Measurements from ENCODE around the gene NEK6. TPM values are rescaled to one million over a fixed set of nuclear protein-coding genes. Genes with fewer than 3 reads are reported as not detected.

The NEK6 gene
- polyA plus RNA-seq, 6 donors from 2014 or later: 4.5 to 15.2 (median 8.0) TPM

DNA sequence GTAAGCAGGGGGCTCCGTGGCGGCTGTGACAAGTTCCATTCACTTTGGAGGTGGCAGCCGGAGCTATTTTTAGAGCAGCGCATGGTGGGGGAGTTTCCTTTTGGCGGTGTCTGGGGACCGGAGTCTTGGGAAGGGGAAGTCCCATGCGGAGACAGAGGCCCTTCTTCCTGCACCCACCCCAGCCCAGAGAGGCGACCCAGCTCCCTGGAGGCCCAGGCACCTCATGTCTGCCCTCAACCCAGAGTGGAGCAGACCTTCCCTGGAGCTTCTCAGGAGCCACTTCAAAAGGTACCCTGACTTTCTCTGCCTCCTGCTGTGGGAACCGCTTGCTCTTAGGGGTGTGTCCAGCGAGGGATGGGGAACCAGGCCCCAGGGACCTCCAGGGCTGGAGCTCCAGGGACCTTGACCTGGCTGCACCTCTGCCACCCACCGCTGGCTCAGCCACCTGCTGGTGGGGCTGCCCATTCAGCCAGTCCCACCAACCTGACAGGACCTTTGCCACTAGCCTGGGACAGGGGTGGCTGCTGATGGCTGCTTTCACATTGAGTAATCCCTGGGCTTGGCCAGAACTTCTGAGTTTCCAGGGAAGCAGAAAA lies 34.1 kb downstream of the NEK6 start:
- no peaks in the 10 kb centered on the region for H3K27me3 Mint-ChIP-seq
- H3K9me3 Mint-ChIP-seq: peaks cover 0 to 2% (median 0%) of the 10 kb centered on the region in 7 donors
- ATAC-seq (ENCODE audit: low read depth in 2 of 2) (peak; percentile 33 to 51), DNase-seq (peak; percentile 68)
- peak overlapping the region; percentile 22 to 83 (median 68) for H3K4me3 Mint-ChIP-seq
- H3K27ac Mint-ChIP-seq: peak overlapping the region; percentile 87 to 97 (median 95)
- H3K4me1 Mint-ChIP-seq: peaks cover 47 to 93% (median 83%) of the 10 kb centered on the region in 3 donors
- no peaks in the 10 kb centered on the region for H3K36me3 Mint-ChIP-seq

GRCh38 chr9:124292696-124293593 lies 35.2 kb downstream of the NEK6 start:
- no peaks in the 10 kb centered on the region for H3K36me3 Mint-ChIP-seq
- ATAC-seq (ENCODE audit: low read depth in 2 of 2) (no peak), DNase-seq (no peak)
- peaks cover 42 to 86% (median 72%) of the 10 kb centered on the region in 3 donors for H3K4me1 Mint-ChIP-seq
- H3K9me3 Mint-ChIP-seq: peaks cover 0 to 2% (median 0%) of the 10 kb centered on the region in 7 donors
- H3K4me3 Mint-ChIP-seq: peak overlapping the region in 6 of 8 donors; percentile 19 to 65 (median 56)
- peak overlapping the region; percentile 27 to 94 (median 87) for H3K27ac Mint-ChIP-seq
- H3K27me3 Mint-ChIP-seq: no peaks in the 10 kb centered on the region

- Mint-ChIP-seq H3K36me3 (no peaks in the 10 kb centered on the region), H3K4me3 (peak overlapping the region in 4 of 8 donors; percentile 15 to 68 (median 54)), H3K9me3 (peaks cover 0 to 2% (median 0%) of the 10 kb centered on the region in 7 donors), H3K4me1 (peaks cover 41 to 90% (median 79%) of the 10 kb centered on the region in 3 donors), H3K27ac (peak overlapping the region in 5 of 6 donors; percentile 20 to 87 (median 51)), H3K27me3 (no peaks in the 10 kb centered on the region)
- DNase-seq (no peak), ATAC-seq (ENCODE audit: low read depth in 2 of 2) (no peak)
These were observed 36.2 kb downstream of the NEK6 start for GRCh38 chr9:124293718-124294506.

DNA sequence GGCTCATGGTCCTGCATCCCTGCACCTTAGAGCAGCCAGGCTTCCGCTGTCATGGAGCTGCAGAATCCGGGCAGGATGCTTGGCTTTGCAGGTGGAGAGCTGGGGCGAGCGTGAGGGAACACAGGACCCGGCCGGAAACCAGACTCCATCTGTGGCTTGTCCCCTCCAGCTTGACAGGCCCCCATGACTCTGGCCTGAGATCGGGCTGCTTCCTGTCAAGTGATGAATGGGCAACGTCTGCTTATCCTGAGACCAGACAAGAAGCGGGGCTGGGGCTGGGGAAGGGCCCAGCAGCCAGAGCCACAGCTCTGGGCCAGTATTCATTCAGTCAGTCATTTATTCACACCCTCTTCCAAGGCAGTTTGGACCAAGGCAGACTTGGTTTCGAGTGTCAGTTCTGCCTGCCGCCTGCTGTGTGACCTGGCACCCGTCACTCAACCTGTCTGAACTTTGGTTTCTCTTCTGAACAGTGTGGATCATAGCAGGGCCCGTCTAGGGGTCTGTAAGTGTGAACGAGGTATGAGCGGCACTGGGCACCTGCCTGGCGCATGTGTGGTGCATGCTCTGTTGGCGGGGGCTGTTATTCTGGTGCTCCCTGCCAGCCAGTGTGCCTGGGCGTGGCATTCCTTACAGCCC lies 37.5 kb downstream of the NEK6 start:
- Mint-ChIP-seq H3K27ac (peak overlapping the region in 2 of 6 donors; percentile 50 to 51), H3K27me3 (no peaks in the 10 kb centered on the region), H3K9me3 (peaks cover 0 to 2% (median 0%) of the 10 kb centered on the region in 7 donors), H3K4me1 (peaks cover 48 to 90% (median 81%) of the 10 kb centered on the region in 3 donors), H3K36me3 (no peaks in the 10 kb centered on the region), H3K4me3 (peak overlapping the region in 5 of 8 donors; percentile 9 to 74 (median 22))
- ATAC-seq (ENCODE audit: low read depth in 2 of 2) (no peak), DNase-seq (no peak)

- peak overlapping the region in 2 of 6 donors; percentile 51 to 67 for H3K27ac Mint-ChIP-seq
- peaks cover 41 to 87% (median 75%) of the 10 kb centered on the region in 3 donors for H3K4me1 Mint-ChIP-seq
- H3K9me3 Mint-ChIP-seq: peaks cover 0 to 2% (median 0%) of the 10 kb centered on the region in 7 donors
- DNase-seq: no peak
- no peak overlapping the region for H3K4me3 Mint-ChIP-seq
- no peak for ATAC-seq (ENCODE audit: low read depth in 2 of 2)
- H3K27me3 Mint-ChIP-seq: no peaks in the 10 kb centered on the region
- H3K36me3 Mint-ChIP-seq: no peaks in the 10 kb centered on the region
These were observed 38.3 kb downstream of the NEK6 start for GRCh38 chr9:124296094-124296493.

DNA sequence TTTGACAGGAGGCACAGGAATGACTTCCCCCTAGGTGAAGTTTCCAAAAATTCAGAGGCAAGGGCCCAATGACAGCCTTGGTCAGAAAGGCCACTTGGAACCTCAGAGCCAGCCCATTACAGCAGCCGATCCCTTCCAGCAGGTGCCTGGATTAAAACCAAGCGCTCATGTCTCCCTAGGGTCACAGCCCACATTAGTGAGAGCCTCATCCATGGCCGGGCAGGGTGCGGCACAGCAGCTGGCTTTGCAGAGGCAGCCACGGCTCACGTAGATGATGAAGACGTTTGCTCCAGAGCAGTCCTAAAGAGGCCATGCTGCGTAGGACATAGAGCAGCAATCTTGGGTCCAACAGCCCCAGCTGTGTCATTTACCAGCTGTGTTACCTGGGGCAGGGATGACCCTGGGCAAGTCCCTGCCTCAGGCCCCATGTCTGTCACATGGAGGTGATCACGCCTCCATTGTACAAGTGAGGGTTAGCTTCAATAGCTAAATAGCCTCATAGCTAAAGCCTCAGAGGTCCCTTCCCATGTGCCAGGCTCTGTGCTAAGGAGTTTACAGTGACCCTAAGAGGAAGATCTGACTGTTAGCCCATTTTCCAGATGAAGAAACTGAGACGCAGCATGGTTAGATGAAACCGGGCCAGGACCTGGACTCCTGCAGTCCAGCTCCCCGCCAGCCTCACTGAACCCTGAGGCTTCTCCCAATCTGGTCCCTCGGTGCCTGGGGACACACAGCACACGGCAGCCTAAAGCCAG lies 39.2 kb downstream of the NEK6 start:
- no peak for ATAC-seq (ENCODE audit: low read depth in 2 of 2)
- H3K4me3 Mint-ChIP-seq: no peak overlapping the region
- H3K4me1 Mint-ChIP-seq: peaks cover 35 to 83% (median 66%) of the 10 kb centered on the region in 3 donors
- H3K9me3 Mint-ChIP-seq: peaks cover 0 to 2% (median 0%) of the 10 kb centered on the region in 7 donors
- H3K27ac Mint-ChIP-seq: peak overlapping the region in 1 of 6 donors; percentile 55
- no peak for DNase-seq
- no peaks in the 10 kb centered on the region for H3K36me3 Mint-ChIP-seq
- no peaks in the 10 kb centered on the region for H3K27me3 Mint-ChIP-seq

- H3K27me3 Mint-ChIP-seq: no peaks in the 10 kb centered on the region
- ATAC-seq (ENCODE audit: low read depth in 2 of 2) (no peak), DNase-seq (no peak)
- H3K9me3 Mint-ChIP-seq: peaks cover 0 to 2% (median 0%) of the 10 kb centered on the region in 7 donors
- H3K4me3 Mint-ChIP-seq: no peak overlapping the region
- H3K4me1 Mint-ChIP-seq: peaks cover 32 to 77% (median 60%) of the 10 kb centered on the region in 3 donors
- peak overlapping the region in 1 of 6 donors; percentile 15 for H3K27ac Mint-ChIP-seq
- H3K36me3 Mint-ChIP-seq: no peaks in the 10 kb centered on the region
These were observed 39.8 kb downstream of the NEK6 start for GRCh38 chr9:124297551-124297901.

GRCh38 chr9:124297915-124298645 lies 40.3 kb downstream of the NEK6 start:
- Mint-ChIP-seq H3K27me3 (no peaks in the 10 kb centered on the region), H3K4me1 (peaks cover 28 to 72% (median 55%) of the 10 kb centered on the region in 3 donors), H3K4me3 (no peak overlapping the region), H3K36me3 (no peaks in the 10 kb centered on the region), H3K27ac (peak overlapping the region in 1 of 6 donors; percentile 42), H3K9me3 (peaks cover 0 to 2% (median 0%) of the 10 kb centered on the region in 7 donors)
- ATAC-seq (ENCODE audit: low read depth in 2 of 2) (no peak), DNase-seq (no peak)

DNA sequence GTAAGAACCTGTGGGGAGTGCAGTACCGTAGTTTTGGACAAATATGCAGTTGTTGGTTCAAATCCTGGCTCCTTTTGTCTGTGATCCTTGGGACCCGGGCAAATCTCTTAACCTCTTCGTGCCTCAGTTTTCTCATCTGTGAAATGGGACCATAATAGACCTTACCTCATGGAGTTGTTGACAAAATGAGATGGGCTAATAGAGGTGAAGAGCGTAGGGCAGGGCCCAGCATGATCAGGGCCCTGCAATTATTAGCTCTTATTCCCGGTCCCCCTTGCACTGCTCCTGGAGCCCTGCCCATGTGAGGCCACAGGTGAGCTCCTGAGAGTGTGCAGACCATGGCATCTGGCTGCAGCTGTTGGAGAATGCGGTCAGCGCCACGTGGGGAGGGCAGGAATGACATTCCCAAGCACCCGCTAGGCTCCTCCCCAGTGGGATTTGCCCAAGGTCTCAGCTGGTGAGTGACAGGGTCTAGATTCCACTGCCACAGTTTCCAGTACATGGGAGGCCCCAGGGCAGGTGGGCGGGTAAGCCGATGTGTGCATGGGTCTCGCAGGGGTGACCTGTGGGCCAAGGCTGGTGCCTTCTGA lies 41.0 kb downstream of the NEK6 start:
- H3K4me3 Mint-ChIP-seq: no peak overlapping the region

GRCh38 chr9:124299515-124300090 lies 41.9 kb downstream of the NEK6 start:
- DNase-seq (no peak), ATAC-seq (ENCODE audit: low read depth in 2 of 2) (no peak)
- H3K36me3 Mint-ChIP-seq: peaks cover 0 to 6% of the 10 kb centered on the region in 2 donors
- H3K27me3 Mint-ChIP-seq: no peaks in the 10 kb centered on the region
- H3K4me3 Mint-ChIP-seq: peak overlapping the region in 1 of 8 donors; percentile 35
- no peaks in the 10 kb centered on the region for H3K9me3 Mint-ChIP-seq
- H3K4me1 Mint-ChIP-seq: peaks cover 23 to 56% (median 40%) of the 10 kb centered on the region in 3 donors
- H3K27ac Mint-ChIP-seq: peak overlapping the region in 4 of 6 donors; percentile 71 to 89 (median 81)

More for the DNA sequence above, 41.0 kb downstream of the NEK6 start:
- DNase-seq: no peak
- no peaks in the 10 kb centered on the region for H3K27me3 Mint-ChIP-seq
- H3K36me3 Mint-ChIP-seq: peaks cover 0 to 6% of the 10 kb centered on the region in 2 donors
- H3K4me1 Mint-ChIP-seq: peaks cover 28 to 65% (median 48%) of the 10 kb centered on the region in 3 donors
- peaks cover 0 to 2% (median 0%) of the 10 kb centered on the region in 7 donors for H3K9me3 Mint-ChIP-seq
- peak overlapping the region in 1 of 6 donors; percentile 42 for H3K27ac Mint-ChIP-seq
- ATAC-seq (ENCODE audit: low read depth in 2 of 2): no peak

DNA sequence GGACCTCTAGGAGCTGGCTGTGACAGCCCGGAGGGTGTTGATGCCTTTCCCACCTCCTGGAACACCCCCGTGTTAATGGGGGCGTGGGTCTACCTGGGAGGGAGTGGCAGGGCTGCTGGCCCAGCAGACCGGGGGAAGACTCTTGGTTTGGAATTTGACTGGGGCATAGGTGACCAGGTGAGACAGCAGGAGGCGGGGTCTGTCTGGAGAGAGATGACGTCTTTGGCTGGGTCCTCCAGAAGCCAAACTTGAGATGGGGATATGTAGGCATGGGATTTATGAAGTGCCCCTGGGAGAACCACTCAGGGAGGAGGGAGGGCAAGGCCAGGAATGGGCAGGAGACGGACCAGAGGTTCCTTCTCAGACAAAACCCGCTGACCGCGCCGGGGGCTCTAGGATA lies 42.6 kb downstream of the NEK6 start:
- DNase-seq (no peak), ATAC-seq (ENCODE audit: low read depth in 2 of 2) (no peak)
- H3K9me3 Mint-ChIP-seq: no peaks in the 10 kb centered on the region
- peak overlapping the region in 3 of 6 donors; percentile 61 to 89 (median 79) for H3K27ac Mint-ChIP-seq
- peak overlapping the region in 2 of 8 donors; percentile 47 to 73 for H3K4me3 Mint-ChIP-seq
- peaks cover 0 to 6% of the 10 kb centered on the region in 2 donors for H3K36me3 Mint-ChIP-seq
- H3K27me3 Mint-ChIP-seq: no peaks in the 10 kb centered on the region
- H3K4me1 Mint-ChIP-seq: peaks cover 17 to 49% (median 34%) of the 10 kb centered on the region in 3 donors
